Fibroblast of lung (primary cell): Measurements from ENCODE around the gene COL19A1.

ENCODE experiments used
- EZH2 ChIP-seq: IDR thresholded peaks from 2 replicates; pipeline ENCODE4 v1.5.1; 2012; ENCODE audit warnings: low read length, control low read depth, mild to moderate bottlenecking; ENCODE audit errors: missing control alignments
- TF ChIP-seq, protein P1 (sequence below), 2 donors: IDR thresholded peaks in 1 of 2; conservative IDR thresholded peaks in 1 of 2; 1 replicate in 1 of 2; 2 replicates in 1 of 2; pipeline ENCODE4 v1.5.1; 2011 to 2012; ENCODE audit warnings: low read length in 2 of 2, control low read depth in 1 of 2, inconsistent platforms in 1 of 2, low read depth in 1 of 2, mild to moderate bottlenecking in 1 of 2

DNA sequence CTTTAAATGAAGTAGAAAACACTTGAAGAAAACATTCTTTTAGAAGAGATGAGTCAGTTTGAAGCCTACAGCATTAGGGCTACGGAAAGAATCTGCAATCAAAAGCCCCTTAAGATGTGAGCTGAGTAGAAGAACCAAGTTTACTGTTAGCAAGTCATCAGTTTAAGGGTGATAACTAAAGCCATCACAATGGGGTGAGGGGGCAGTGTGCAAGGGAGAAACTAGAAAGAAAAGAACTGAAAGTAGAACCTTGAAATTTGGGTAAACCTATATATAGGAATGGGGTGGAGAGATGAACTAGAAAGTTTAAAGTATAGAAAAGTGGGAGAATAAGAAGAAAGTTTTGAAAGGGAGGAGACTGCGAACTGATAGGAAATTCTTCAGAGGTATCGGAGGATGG, 212.9 kb downstream of the COL19A1 start:
- TF ChIP-seq, protein P1, sequence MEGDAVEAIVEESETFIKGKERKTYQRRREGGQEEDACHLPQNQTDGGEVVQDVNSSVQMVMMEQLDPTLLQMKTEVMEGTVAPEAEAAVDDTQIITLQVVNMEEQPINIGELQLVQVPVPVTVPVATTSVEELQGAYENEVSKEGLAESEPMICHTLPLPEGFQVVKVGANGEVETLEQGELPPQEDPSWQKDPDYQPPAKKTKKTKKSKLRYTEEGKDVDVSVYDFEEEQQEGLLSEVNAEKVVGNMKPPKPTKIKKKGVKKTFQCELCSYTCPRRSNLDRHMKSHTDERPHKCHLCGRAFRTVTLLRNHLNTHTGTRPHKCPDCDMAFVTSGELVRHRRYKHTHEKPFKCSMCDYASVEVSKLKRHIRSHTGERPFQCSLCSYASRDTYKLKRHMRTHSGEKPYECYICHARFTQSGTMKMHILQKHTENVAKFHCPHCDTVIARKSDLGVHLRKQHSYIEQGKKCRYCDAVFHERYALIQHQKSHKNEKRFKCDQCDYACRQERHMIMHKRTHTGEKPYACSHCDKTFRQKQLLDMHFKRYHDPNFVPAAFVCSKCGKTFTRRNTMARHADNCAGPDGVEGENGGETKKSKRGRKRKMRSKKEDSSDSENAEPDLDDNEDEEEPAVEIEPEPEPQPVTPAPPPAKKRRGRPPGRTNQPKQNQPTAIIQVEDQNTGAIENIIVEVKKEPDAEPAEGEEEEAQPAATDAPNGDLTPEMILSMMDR (conservative IDR thresholded peaks at IDR 0.05 in 1 of 2, IDR thresholded peaks at IDR 0.05 in 1 of 2; ENCODE audit: low read depth in 1 of 2, low read length in 2 of 2) = no peak
- no peak for TF ChIP-seq EZH2
